Subcutaneous adipose tissue (tissue), 4 donors: Measurements from ENCODE around the gene PSAP. TPM values are rescaled to one million over a fixed set of nuclear protein-coding genes. Genes with fewer than 3 reads are reported as not detected.

ENCODE experiments used
- CTCF ChIP-seq: fragments of 450-650 bp; IDR thresholded peaks from one replicate; pipeline ENCODE4 v1.5.1; 2016; ENCODE audit warnings: low read depth, mild to moderate bottlenecking, control low read depth, antibody characterized with exemption, moderate library complexity
- total RNA-seq, 4 donors: library from RNA; depleted of rRNA; stranded (reverse); fragments of >200 nt; gene quantifications; one replicate each; pipeline ENCODE4 v1.1.0, GENCODE V29; 2016

The PSAP gene
- total RNA-seq, 4 donors from 2014 or later: 851 to 2,903 (median 1,278) TPM

- TF ChIP-seq CTCF: no peak
These were observed 13.9 kb upstream of the PSAP start for GRCh38 chr10:71864911-71865361.

GRCh38 chr10:71863203-71863602 lies 12.2 kb upstream of the PSAP start:
- no peak for TF ChIP-seq CTCF

- no peak for TF ChIP-seq CTCF
These were observed 9.4 kb upstream of the PSAP start for GRCh38 chr10:71860243-71861029.

GRCh38 chr10:71857934-71858890 lies 7.2 kb upstream of the PSAP start:
- no peak for TF ChIP-seq CTCF

- no peak for TF ChIP-seq CTCF
These were observed 5.6 kb upstream of the PSAP start for GRCh38 chr10:71856619-71857018.

- no peak for TF ChIP-seq CTCF
These were observed 3.0 kb upstream of the PSAP start for GRCh38 chr10:71854031-71854430.
